ENCODE results near the gene TOP2A.
A peak's percentile ranks its signal among the peaks of the same experiment; 100 is the strongest.

The TOP2A gene

GRCh38 chr17:40358323-40359038, 59.2 kb downstream of the TOP2A start:
- Histone ChIP-seq H3K4me3 (ENCODE audit: low read depth, low read length) (peak overlapping the region; percentile 26), H3K27me3 (replicated peaks) (no peaks in the 10 kb centered on the region), H3K36me3 (replicated peaks) (peaks cover 22% of the 10 kb centered on the region), H3K27ac (no peak overlapping the region)
- in situ Hi-C loops (cut with HindIII; ENCODE audit: low pct_ligation_motif_present, low sequenced_read_pairs): no loop called here
- DNase-seq: peak; percentile 85
- peak; percentile 94 for TF ChIP-seq CTCF (IDR thresholded peaks at IDR 0.05; ENCODE audit: low read depth, low read length, missing control alignments)

- TF ChIP-seq CTCF (IDR thresholded peaks at IDR 0.05; ENCODE audit: low read depth, low read length, missing control alignments): no peak
- Histone ChIP-seq H3K36me3 (replicated peaks) (peaks cover 33% of the 10 kb centered on the region), H3K4me3 (ENCODE audit: low read depth, low read length) (no peak overlapping the region), H3K27ac (no peak overlapping the region), H3K27me3 (replicated peaks) (no peaks in the 10 kb centered on the region)
- DNase-seq: no peak
- in situ Hi-C loops (cut with HindIII; ENCODE audit: low pct_ligation_motif_present, low sequenced_read_pairs): no loop called here
Measured at GRCh38 chr17:40356990-40357881, 60.5 kb downstream of the TOP2A start.

GRCh38 chr17:40355804-40356758, 61.6 kb downstream of the TOP2A start:
- no peak overlapping the region for H3K27ac ChIP-seq
- TF ChIP-seq CTCF (IDR thresholded peaks at IDR 0.05; ENCODE audit: low read depth, low read length, missing control alignments): no peak
- in situ Hi-C loops (cut with HindIII; ENCODE audit: low pct_ligation_motif_present, low sequenced_read_pairs): no loop called here
- no peak overlapping the region for H3K4me3 ChIP-seq (ENCODE audit: low read depth, low read length)
- no peak for DNase-seq
- no peaks in the 10 kb centered on the region for H3K27me3 ChIP-seq (replicated peaks)
- H3K36me3 ChIP-seq (replicated peaks): peaks cover 41% of the 10 kb centered on the region

GRCh38 chr17:40355123-40355803, 62.4 kb downstream of the TOP2A start:
- peak; percentile 96 for TF ChIP-seq CTCF (IDR thresholded peaks at IDR 0.05; ENCODE audit: low read depth, low read length, missing control alignments)
- DNase-seq: no peak
- Histone ChIP-seq H3K27me3 (replicated peaks) (no peaks in the 10 kb centered on the region), H3K36me3 (replicated peaks) (peaks cover 45% of the 10 kb centered on the region), H3K4me3 (ENCODE audit: low read depth, low read length) (no peak overlapping the region), H3K27ac (no peak overlapping the region)
- in situ Hi-C loops (cut with HindIII; ENCODE audit: low pct_ligation_motif_present, low sequenced_read_pairs): no loop called here
